T-cell (primary cell): Measurements from ENCODE around the gene EHF. TPM values are rescaled to one million over a fixed set of nuclear protein-coding genes. Genes with fewer than 3 reads are reported as not detected.

Experiments used
- ATAC-seq, 4 experiments: fragments of 200-7000 bp in 3 of 4; fragments of 150-1000 bp in 1 of 4; cut with Tn5 transposase; replicated peaks in 1 of 4; 1 replicate in 3 of 4; 2 replicates in 1 of 4; pipeline ENCODE4 v1.10.0; 2021; ENCODE audit warnings: moderate library complexity in 3 of 4, mild to moderate bottlenecking in 2 of 4, moderate number of reproducible peaks in 1 of 4
- CTCF ChIA-PET, 2 donors: fragments of 300-600 bp; sonication (Branson Sonifier 250); formaldehyde crosslinking; loops; one replicate each; lab custom pipeline; 2022; ENCODE audit warnings: antibody characterized with exemption in 2 of 2; lab: Charles Lee
- POLR2A ChIA-PET, 2 donors: fragments of 300-600 bp; sonication (Branson Sonifier 250); formaldehyde crosslinking; loops; one replicate each; lab custom pipeline; 2022; ENCODE audit warnings: antibody characterized with exemption in 2 of 2; lab: Charles Lee
- DNase-seq, 35 experiments: peaks; one replicate each; pipeline versions ENCODE4 v3.0.0 to v3.0.0-alpha.2; 2013 to 2023
- H3K27ac ChIP-seq: one replicate; pipeline ENCODE4 v1.5.1; 2013; ENCODE audit warnings: low read length
- H3K27me3 ChIP-seq, 2 experiments: replicated peaks in 1 of 2; 1 replicate in 1 of 2; 2 replicates in 1 of 2; pipeline versions ENCODE4 v1.6.1 to v1.7.0; 2013; ENCODE audit warnings: low read length in 1 of 2, mixed read lengths in 1 of 2; ENCODE audit not compliant: control insufficient read depth in 2 of 2, insufficient read depth in 2 of 2; ENCODE audit errors: extremely low read depth in 1 of 2
- H3K36me3 ChIP-seq, 2 donors: 1 replicate in 1 of 2; 2 replicates in 1 of 2; pipeline versions ENCODE4 v1.6.1 to v1.7.0; 2013; ENCODE audit warnings: low read length in 1 of 2; ENCODE audit not compliant: control insufficient read depth in 2 of 2, insufficient read depth in 1 of 2; ENCODE audit errors: extremely low read depth in 1 of 2
- H3K4me1 ChIP-seq, 2 experiments: 1 replicate in 1 of 2; 2 replicates in 1 of 2; pipeline versions ENCODE4 v1.6.1 to v1.7.0; 2013; ENCODE audit warnings: low read length in 2 of 2, mixed read lengths in 1 of 2; ENCODE audit not compliant: insufficient read depth in 2 of 2, control insufficient read depth in 1 of 2; ENCODE audit errors: extremely low read depth in 1 of 2
- H3K4me3 ChIP-seq, 2 donors: 1 replicate in 1 of 2; 2 replicates in 1 of 2; pipeline versions ENCODE4 v1.5.1 to v1.7.0; 2013; ENCODE audit warnings: mild to moderate bottlenecking in 2 of 2, low read length in 1 of 2, moderate library complexity in 1 of 2; ENCODE audit not compliant: control insufficient read depth in 1 of 2; ENCODE audit errors: extremely low read depth in 1 of 2
- H3K9me3 ChIP-seq: 2 replicates; pipeline ENCODE4 v1.7.0; 2013
- H3K27ac Mint-ChIP-seq, 2 donors: one replicate each; pipeline ENCODE4 v1.8.0; 2020 to 2021; ENCODE audit warnings: mild to moderate bottlenecking in 2 of 2, mixed read lengths in 2 of 2
- H3K27me3 Mint-ChIP-seq, 2 donors: one replicate each; pipeline ENCODE4 v1.8.0; 2021 to 2022; ENCODE audit warnings: mixed read lengths in 2 of 2
- H3K36me3 Mint-ChIP-seq: one replicate; pipeline ENCODE4 v1.8.0; 2021; ENCODE audit warnings: mixed read lengths
- H3K4me1 Mint-ChIP-seq, 3 donors: one replicate each; pipeline ENCODE4 v1.8.0; 2020 to 2022; ENCODE audit warnings: mixed read lengths in 3 of 3, mild to moderate bottlenecking in 1 of 3
- H3K4me3 Mint-ChIP-seq, 3 donors: one replicate each; pipeline ENCODE4 v1.8.0; 2020 to 2022; ENCODE audit warnings: mild to moderate bottlenecking in 3 of 3, mixed read lengths in 3 of 3, moderate library complexity in 3 of 3
- H3K9me3 Mint-ChIP-seq, 3 donors: one replicate each; pipeline ENCODE4 v1.8.0; 2020 to 2022; ENCODE audit warnings: mixed read lengths in 3 of 3
- WGBS: methylation state at CpG from one replicate; pipeline ENCODE4 v1.1.5; 2013; ENCODE audit warnings: missing lambda C conversion rate; ENCODE audit not compliant: insufficient coverage; 5-methylcytosine and 5-hydroxymethylcytosine counted together
- total RNA-seq, 35 experiments: library from RNA in 6 of 35; stranded (reverse) in 6 of 35; fragments of 120-200 nt in 1 of 35; gene quantifications; one replicate each; pipeline versions ENCODE4 v1.2.1 to v1.2.4 and lab custom pipeline; 2013 to 2026

EHF gene
- total RNA-seq, 5 donors from 2014 or later (not counting 1 experiment from before 2014, with no cell fraction given) = 0.30 to 0.47 (median 0.43) TPM; not detected in 2

GRCh38 chr11:34638897-34639296 lies 18.0 kb downstream of the EHF start:
- H3K36me3 Mint-ChIP-seq = no peaks in the 10 kb centered on the region
- peaks cover 6 to 7% (median 6%) of the 10 kb centered on the region in 3 donors for H3K4me1 Mint-ChIP-seq
- Histone ChIP-seq H3K4me3 (no peak overlapping the region), H3K27ac (no peak overlapping the region), H3K27me3 (peaks cover 0 to 20% of the 10 kb centered on the region in 2 experiments), H3K4me1 (peaks cover 0 to 4% of the 10 kb centered on the region in 2 experiments), H3K9me3 (no peaks in the 10 kb centered on the region), H3K36me3 (no peaks in the 10 kb centered on the region)
- DNase-seq (no peak), ATAC-seq (no peak)
- H3K4me3 Mint-ChIP-seq = no peak overlapping the region
- POLR2A ChIA-PET = no interaction called here
- H3K27me3 Mint-ChIP-seq = peaks cover 13 to 14% of the 10 kb centered on the region in 2 donors
- no peak overlapping the region for H3K27ac Mint-ChIP-seq
- CTCF ChIA-PET = interaction anchor here in 1 of 2 donors (1.3 kb wide), 1 partner anchor 11 kb away, joined by 3 read pairs; no protein-coding TSS in a partner anchor
- no peaks in the 10 kb centered on the region for H3K9me3 Mint-ChIP-seq
- WGBS = no CpG with 5 or more reads among the region's 3 CpGs

- H3K4me1 Mint-ChIP-seq = peaks cover 0 to under 1% (median 0%) of the 10 kb centered on the region in 3 donors
- ATAC-seq = no peak
- H3K9me3 ChIP-seq = no peaks in the 10 kb centered on the region
- WGBS = 75% methylated on average over 1 of the region's 4 CpGs
- no peak for DNase-seq
- H3K27ac ChIP-seq = no peak overlapping the region
- H3K27me3 ChIP-seq = peaks cover 0 to 20% of the 10 kb centered on the region in 2 experiments
- no peak overlapping the region for H3K27ac Mint-ChIP-seq
- H3K36me3 ChIP-seq = no peaks in the 10 kb centered on the region
- H3K36me3 Mint-ChIP-seq = no peaks in the 10 kb centered on the region
- H3K4me1 ChIP-seq = no peaks in the 10 kb centered on the region
- ChIA-PET CTCF (no interaction called here), POLR2A (no interaction called here)
- H3K4me3 Mint-ChIP-seq = no peak overlapping the region
- H3K4me3 ChIP-seq = no peak overlapping the region
- no peaks in the 10 kb centered on the region for H3K9me3 Mint-ChIP-seq
- H3K27me3 Mint-ChIP-seq = peaks cover 13 to 14% of the 10 kb centered on the region in 2 donors
Observed at GRCh38 chr11:34639545-34639944, 18.7 kb downstream of the EHF start.

DNA sequence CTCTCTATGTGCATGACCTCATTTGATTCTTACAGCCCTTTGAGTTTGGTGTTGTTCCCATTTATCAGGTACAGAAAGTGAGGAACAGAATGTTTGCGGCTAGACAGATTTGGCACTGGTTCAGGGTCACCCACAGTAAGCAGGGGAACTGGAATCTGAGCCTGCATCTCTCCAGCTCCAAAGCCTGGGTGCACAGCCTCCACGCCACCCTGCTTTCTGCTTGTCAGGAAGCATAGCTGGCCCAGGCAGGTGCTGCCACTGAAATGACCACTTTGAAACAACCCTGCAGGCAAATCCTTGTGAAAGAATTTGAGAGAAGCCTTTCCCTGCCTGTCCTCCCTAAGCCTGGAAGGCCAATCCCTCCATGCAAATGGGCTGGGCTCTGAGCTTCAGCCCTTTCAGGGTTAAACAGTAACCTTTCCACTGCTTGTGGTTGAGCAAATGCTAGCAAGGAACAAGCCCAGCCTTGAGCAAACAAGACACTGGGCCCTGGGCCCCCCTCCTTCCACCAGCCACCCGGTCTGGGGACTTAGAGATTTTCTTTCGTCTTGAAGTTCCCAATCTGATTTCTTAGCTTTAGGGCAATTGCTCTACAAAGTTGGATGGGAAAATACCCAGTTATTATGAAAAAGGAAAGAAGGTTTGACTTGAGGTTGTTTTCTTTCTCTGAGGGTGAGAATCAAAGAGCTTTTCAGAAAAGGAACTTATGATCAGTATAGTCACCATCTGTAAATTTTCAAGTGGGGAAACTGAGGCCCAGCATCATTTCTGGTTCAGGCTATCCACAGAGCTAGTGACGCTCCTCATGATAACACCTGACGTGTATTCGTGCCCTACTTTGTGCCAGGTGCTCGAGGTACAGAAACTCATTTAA lies 19.4 kb downstream of the EHF start:
- no peak overlapping the region for H3K4me3 Mint-ChIP-seq
- no peak for DNase-seq
- CTCF ChIA-PET = no interaction called here
- POLR2A ChIA-PET = no interaction called here
- H3K27me3 Mint-ChIP-seq = peaks cover 14% of the 10 kb centered on the region in 2 donors
- H3K4me1 Mint-ChIP-seq = no peaks in the 10 kb centered on the region
- H3K9me3 Mint-ChIP-seq = no peaks in the 10 kb centered on the region
- peaks cover 0 to 20% of the 10 kb centered on the region in 2 experiments for H3K27me3 ChIP-seq
- no peaks in the 10 kb centered on the region for H3K4me1 ChIP-seq
- H3K27ac ChIP-seq = no peak overlapping the region
- H3K4me3 ChIP-seq = no peak overlapping the region
- WGBS = 90% methylated on average over 3 of the region's 8 CpGs
- no peak overlapping the region for H3K27ac Mint-ChIP-seq
- ATAC-seq = no peak
- H3K36me3 ChIP-seq = no peaks in the 10 kb centered on the region
- H3K9me3 ChIP-seq = no peaks in the 10 kb centered on the region
- no peaks in the 10 kb centered on the region for H3K36me3 Mint-ChIP-seq

- Histone ChIP-seq H3K9me3 (no peaks in the 10 kb centered on the region), H3K4me1 (no peaks in the 10 kb centered on the region), H3K27ac (no peak overlapping the region), H3K27me3 (peaks cover 0 to 20% of the 10 kb centered on the region in 2 experiments), H3K36me3 (no peaks in the 10 kb centered on the region), H3K4me3 (no peak overlapping the region)
- ATAC-seq (no peak), DNase-seq (no peak)
- no peak overlapping the region for H3K27ac Mint-ChIP-seq
- H3K27me3 Mint-ChIP-seq = peaks cover 14 to 18% of the 10 kb centered on the region in 2 donors
- H3K4me3 Mint-ChIP-seq = no peak overlapping the region
- CTCF ChIA-PET = no interaction called here
- no peaks in the 10 kb centered on the region for H3K4me1 Mint-ChIP-seq
- H3K9me3 Mint-ChIP-seq = no peaks in the 10 kb centered on the region
- POLR2A ChIA-PET = no interaction called here
- H3K36me3 Mint-ChIP-seq = no peaks in the 10 kb centered on the region
- 80% methylated on average over 1 of the region's 2 CpGs for WGBS
Observed at GRCh38 chr11:34640924-34641275, 20.0 kb downstream of the EHF start.

DNA sequence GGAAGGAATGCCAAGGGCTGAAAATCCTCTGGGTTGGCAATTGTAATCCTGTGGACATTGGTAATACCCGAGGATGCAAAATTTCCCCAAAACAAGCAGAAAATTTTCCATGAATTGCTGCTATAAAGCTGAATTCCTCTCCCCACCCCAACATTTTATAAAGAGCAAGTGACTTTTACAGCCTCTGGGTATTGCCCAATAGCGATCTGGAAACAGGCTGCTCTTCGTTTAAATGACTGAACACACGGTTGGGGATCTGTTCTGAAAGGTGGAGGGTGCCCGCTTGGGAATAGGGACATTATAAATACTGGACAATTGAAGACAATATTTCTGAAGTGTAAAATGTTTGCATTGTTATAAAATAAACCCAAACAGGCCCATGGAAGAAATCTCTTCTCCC lies 20.6 kb downstream of the EHF start:
- ChIA-PET CTCF (interaction anchor here in 1 of 2 donors (0.6 to 0.7 kb wide), 2 partner anchors 12 to 98 kb away, joined by 4 to 11 read pairs; no protein-coding TSS in a partner anchor), POLR2A (no interaction called here)
- Histone ChIP-seq H3K27ac (no peak overlapping the region), H3K27me3 (peaks cover 0 to 20% of the 10 kb centered on the region in 2 experiments), H3K36me3 (no peaks in the 10 kb centered on the region), H3K9me3 (no peaks in the 10 kb centered on the region), H3K4me1 (no peaks in the 10 kb centered on the region), H3K4me3 (no peak overlapping the region)
- Mint-ChIP-seq H3K36me3 (no peaks in the 10 kb centered on the region), H3K4me1 (no peaks in the 10 kb centered on the region), H3K4me3 (no peak overlapping the region), H3K27me3 (peaks cover 14 to 18% of the 10 kb centered on the region in 2 donors), H3K9me3 (no peaks in the 10 kb centered on the region), H3K27ac (no peak overlapping the region)
- no CpG with 5 or more reads among the region's 5 CpGs for WGBS
- DNase-seq = no peak
- no peak for ATAC-seq

- DNase-seq (no peak), ATAC-seq (no peak)
- CTCF ChIA-PET = interaction anchor here in 1 of 2 donors (0.6 to 0.7 kb wide), 2 partner anchors 12 to 99 kb away, joined by 4 to 11 read pairs; no protein-coding TSS in a partner anchor
- Mint-ChIP-seq H3K4me3 (no peak overlapping the region), H3K36me3 (no peaks in the 10 kb centered on the region), H3K27me3 (peaks cover 14 to 18% of the 10 kb centered on the region in 2 donors), H3K4me1 (no peaks in the 10 kb centered on the region), H3K27ac (no peak overlapping the region), H3K9me3 (no peaks in the 10 kb centered on the region)
- H3K4me3 ChIP-seq = no peak overlapping the region
- H3K27me3 ChIP-seq = peaks cover 0 to 20% of the 10 kb centered on the region in 2 experiments
- POLR2A ChIA-PET = no interaction called here
- no peaks in the 10 kb centered on the region for H3K36me3 ChIP-seq
- H3K27ac ChIP-seq = no peak overlapping the region
- no peaks in the 10 kb centered on the region for H3K9me3 ChIP-seq
- no peaks in the 10 kb centered on the region for H3K4me1 ChIP-seq
- no CpG with 5 or more reads among the region's 6 CpGs for WGBS
Observed at GRCh38 chr11:34642001-34642554, 21.2 kb downstream of the EHF start.
